ENCODE data around the gene RAPH1.

RAPH1 gene

GRCh38 chr2:203500951-203501350 is 34.1 kb downstream of the RAPH1 start:
- no peak overlapping the region for H3K27ac ChIP-seq
- TF ChIP-seq CTCF (IDR thresholded peaks at IDR 0.05) = no peak
- TF ChIP-seq ZFX (IDR thresholded peaks at IDR 0.05; ENCODE audit: borderline replicate concordance) = no peak

GRCh38 chr2:203500297-203500696 is 34.8 kb downstream of the RAPH1 start:
- H3K27ac ChIP-seq = no peak overlapping the region
- no peak for TF ChIP-seq ZFX (IDR thresholded peaks at IDR 0.05; ENCODE audit: borderline replicate concordance)
- TF ChIP-seq CTCF (IDR thresholded peaks at IDR 0.05) = no peak

GRCh38 chr2:203498161-203498560 is 36.9 kb downstream of the RAPH1 start:
- TF ChIP-seq ZFX (IDR thresholded peaks at IDR 0.05; ENCODE audit: borderline replicate concordance) (no peak), CTCF (IDR thresholded peaks at IDR 0.05) (no peak)
- no peak overlapping the region for H3K27ac ChIP-seq

GRCh38 chr2:203492965-203493364 is 42.1 kb downstream of the RAPH1 start:
- no peak for TF ChIP-seq ZFX (IDR thresholded peaks at IDR 0.05; ENCODE audit: borderline replicate concordance)
- no peak for TF ChIP-seq CTCF (IDR thresholded peaks at IDR 0.05)
- no peak overlapping the region for H3K27ac ChIP-seq

GRCh38 chr2:203490391-203490790 is 44.7 kb downstream of the RAPH1 start:
- TF ChIP-seq CTCF (IDR thresholded peaks at IDR 0.05) (no peak), ZFX (IDR thresholded peaks at IDR 0.05; ENCODE audit: borderline replicate concordance) (no peak)
- H3K27ac ChIP-seq = no peak overlapping the region

- no peak overlapping the region for H3K27ac ChIP-seq
- no peak for TF ChIP-seq CTCF (IDR thresholded peaks at IDR 0.05)
These were observed 45.6 kb downstream of the RAPH1 start for GRCh38 chr2:203489531-203489930.

GRCh38 chr2:203484266-203485112 is 50.6 kb downstream of the RAPH1 start:
- H3K27ac ChIP-seq = no peak overlapping the region
- no peak for TF ChIP-seq ZFX (IDR thresholded peaks at IDR 0.05; ENCODE audit: borderline replicate concordance)
- peak; percentile 77 for TF ChIP-seq CTCF (IDR thresholded peaks at IDR 0.05)

Measured in 22Rv1 (cell line).